IPS-15b (cell line): ENCODE measurements around the gene VGLL2.
A peak's percentile ranks its signal among the peaks of the same experiment; 100 is the strongest.
"Not testable (repeated sequence)": the region's sequence is repeated elsewhere in the genome, so short reads cannot be mapped to it uniquely, and the experiment has no call there.

ENCODE experiments used
- H3K27me3 ChIP-seq: one replicate; pipeline ENCODE4 v1.6.1; 2013; ENCODE audit warnings: low read length; ENCODE audit not compliant: control insufficient read depth, insufficient read depth
- H3K36me3 ChIP-seq: one replicate; pipeline ENCODE4 v1.6.1; 2013; ENCODE audit warnings: low read length; ENCODE audit not compliant: control insufficient read depth, insufficient read depth
- H3K4me1 ChIP-seq: one replicate; pipeline ENCODE4 v1.6.1; 2013; ENCODE audit warnings: mild to moderate bottlenecking, low read length; ENCODE audit not compliant: control insufficient read depth, insufficient read depth
- H3K4me3 ChIP-seq: one replicate; pipeline ENCODE4 v1.5.1; 2013; ENCODE audit warnings: low read depth, low read length
- H3K9ac ChIP-seq: one replicate; pipeline ENCODE4 v1.6.1; 2013; ENCODE audit warnings: low read depth, mild to moderate bottlenecking, low read length
- H3K9me3 ChIP-seq: one replicate; pipeline ENCODE4 v1.6.1; 2013; ENCODE audit warnings: mild to moderate bottlenecking, low read length; ENCODE audit not compliant: control insufficient read depth, insufficient read depth

VGLL2 gene

GRCh38 chr6:117265410-117266256 lies at the start of gene VGLL2:
Gene VGLL2 (plus strand): TSS chr6:117265558. CDS start chr6:117265764, 206 bp downstream.
- peaks cover 4% of the 10 kb centered on the region for H3K4me1 ChIP-seq
- H3K27me3 ChIP-seq = peaks cover 98% of the 10 kb centered on the region
- peak within 1 kb of the TSS; percentile 55 for H3K4me3 ChIP-seq
- no peaks in the 10 kb centered on the region for H3K36me3 ChIP-seq
- H3K9me3 ChIP-seq = no peaks in the 10 kb centered on the region
- H3K9ac ChIP-seq = no peak within 1 kb of the TSS

DNA sequence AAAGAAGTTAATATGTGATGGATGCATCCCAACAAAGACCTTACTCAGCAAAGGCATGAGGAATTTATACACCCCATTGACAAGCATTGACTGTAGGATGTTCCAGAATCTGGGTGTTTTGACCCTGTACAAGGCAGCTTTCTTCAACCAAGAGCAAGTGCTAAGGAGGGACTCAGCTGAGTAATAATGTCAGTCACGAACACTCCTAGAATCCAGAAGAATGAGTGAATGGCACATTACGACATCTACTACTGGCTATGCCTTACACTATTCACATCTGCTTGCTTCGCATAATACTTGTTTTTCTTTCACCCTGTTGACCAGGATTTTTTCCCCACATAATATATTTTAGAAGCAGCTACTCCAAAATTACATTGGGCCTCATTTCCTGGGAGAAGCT lies 42.5 kb upstream of the VGLL2 start:
- no peaks in the 10 kb centered on the region for H3K36me3 ChIP-seq

GRCh38 chr6:117226778-117227177 lies 38.6 kb upstream of the VGLL2 start:
- H3K4me3 ChIP-seq = no peak overlapping the region
- no peak overlapping the region for H3K9ac ChIP-seq
- H3K9me3 ChIP-seq = no peaks in the 10 kb centered on the region
- H3K27me3 ChIP-seq = no peaks in the 10 kb centered on the region
- H3K4me1 ChIP-seq = no peaks in the 10 kb centered on the region
- H3K36me3 ChIP-seq = no peaks in the 10 kb centered on the region

More for the DNA sequence above, 42.5 kb upstream of the VGLL2 start:
- Histone ChIP-seq H3K4me1 (no peaks in the 10 kb centered on the region), H3K27me3 (no peaks in the 10 kb centered on the region), H3K9me3 (no peaks in the 10 kb centered on the region), H3K4me3 (no peak overlapping the region), H3K9ac (no peak overlapping the region)

- Histone ChIP-seq H3K9me3 (no peaks in the 10 kb centered on the region), H3K9ac (no peak overlapping the region), H3K4me3 (no peak overlapping the region)
Measured at GRCh38 chr6:117227245-117227962, 38.0 kb upstream of the VGLL2 start.

GRCh38 chr6:117228202-117228601 lies 37.2 kb upstream of the VGLL2 start:
- H3K27me3 ChIP-seq = no peaks in the 10 kb centered on the region
- H3K36me3 ChIP-seq = no peaks in the 10 kb centered on the region
- no peaks in the 10 kb centered on the region for H3K9me3 ChIP-seq
- no peaks in the 10 kb centered on the region for H3K4me1 ChIP-seq
- no peak overlapping the region for H3K4me3 ChIP-seq
- H3K9ac ChIP-seq = no peak overlapping the region

More at GRCh38 chr6:117227245-117227962, 38.0 kb upstream of the VGLL2 start:
- H3K36me3 ChIP-seq = no peaks in the 10 kb centered on the region
- no peaks in the 10 kb centered on the region for H3K27me3 ChIP-seq
- H3K4me1 ChIP-seq = no peaks in the 10 kb centered on the region

DNA sequence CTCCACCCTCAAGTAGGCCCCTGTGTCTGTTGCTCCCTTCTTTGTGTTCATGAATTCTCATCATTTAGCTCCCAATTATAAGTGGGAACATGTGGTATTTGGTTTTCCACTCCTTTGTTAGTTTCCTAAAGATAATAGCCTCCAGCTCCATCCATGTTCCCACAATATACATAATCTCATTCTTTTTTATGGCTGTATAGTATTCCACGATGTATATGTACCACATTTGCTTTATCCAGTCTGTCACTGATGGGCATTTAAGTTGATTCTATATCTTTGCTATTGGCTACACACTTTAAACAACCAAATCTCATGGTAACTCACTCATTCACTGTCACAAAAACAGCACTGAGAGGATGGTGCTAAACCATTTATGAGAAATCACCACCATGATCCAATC lies 35.5 kb upstream of the VGLL2 start:
- no peak overlapping the region for H3K4me3 ChIP-seq
- no peaks in the 10 kb centered on the region for H3K4me1 ChIP-seq
- no peaks in the 10 kb centered on the region for H3K9me3 ChIP-seq
- no peak overlapping the region for H3K9ac ChIP-seq
- no peaks in the 10 kb centered on the region for H3K27me3 ChIP-seq
- no peaks in the 10 kb centered on the region for H3K36me3 ChIP-seq

DNA sequence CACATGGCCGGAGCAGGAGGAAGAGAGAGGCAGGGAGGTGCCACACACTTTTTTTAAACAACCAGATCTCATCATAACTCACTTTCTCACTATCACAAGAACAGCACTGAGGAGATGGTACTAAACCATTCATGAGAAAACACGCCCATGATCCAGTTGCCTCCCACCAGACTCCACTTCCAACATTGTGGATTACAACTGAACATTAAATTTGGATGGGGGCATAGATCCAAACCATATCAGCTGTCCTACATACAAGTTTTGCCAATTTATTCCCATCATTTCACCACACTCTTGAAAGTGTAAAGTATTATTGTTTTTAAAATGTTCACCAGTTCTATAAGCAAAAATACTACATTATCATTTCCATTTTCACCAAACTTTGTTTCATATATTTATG lies 33.9 kb upstream of the VGLL2 start:
- no peak overlapping the region for H3K4me3 ChIP-seq
- H3K9me3 ChIP-seq = no peaks in the 10 kb centered on the region
- no peaks in the 10 kb centered on the region for H3K27me3 ChIP-seq
- no peak overlapping the region for H3K9ac ChIP-seq
- no peaks in the 10 kb centered on the region for H3K36me3 ChIP-seq
- H3K4me1 ChIP-seq = no peaks in the 10 kb centered on the region

DNA sequence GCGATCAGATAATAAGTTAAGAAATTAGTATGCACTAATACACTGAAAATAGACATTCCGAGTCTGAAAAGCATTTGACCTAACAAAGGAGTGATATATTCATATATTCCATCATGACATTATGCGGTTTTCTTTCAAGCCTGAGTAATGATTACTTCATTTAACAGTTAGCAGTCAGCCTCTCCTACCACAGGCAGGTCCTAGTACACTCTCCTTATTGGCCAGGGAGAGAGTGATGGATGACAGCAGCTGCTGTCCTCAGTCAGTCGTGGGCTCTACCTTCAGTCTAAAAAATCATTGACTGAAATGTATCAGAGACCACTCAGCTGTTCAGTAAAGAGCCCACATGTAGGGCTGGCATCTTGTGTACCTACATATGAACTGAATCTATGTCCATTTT lies 33.2 kb upstream of the VGLL2 start:
- Histone ChIP-seq H3K36me3 (no peaks in the 10 kb centered on the region), H3K27me3 (no peaks in the 10 kb centered on the region), H3K4me1 (no peaks in the 10 kb centered on the region), H3K4me3 (no peak overlapping the region), H3K9ac (no peak overlapping the region), H3K9me3 (no peaks in the 10 kb centered on the region)

DNA sequence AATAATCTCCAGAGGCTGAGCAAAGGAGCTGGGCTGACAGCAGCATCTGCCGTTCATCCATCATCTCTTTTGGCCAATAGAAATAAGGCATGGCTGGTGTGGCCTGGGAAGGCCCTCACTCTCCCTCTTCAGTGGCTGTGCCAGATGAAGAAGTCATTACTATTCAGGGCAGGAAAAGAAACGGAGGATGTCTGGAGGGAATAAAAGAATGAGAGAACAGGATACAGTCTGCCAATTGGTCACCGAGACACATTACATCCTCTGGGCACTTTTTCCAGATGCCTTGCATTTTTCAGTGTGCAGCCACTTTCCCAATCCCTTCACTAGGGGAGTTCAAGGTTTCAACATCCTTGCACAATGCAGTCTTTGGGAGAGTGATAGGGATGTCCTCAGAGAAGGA lies 32.2 kb upstream of the VGLL2 start:
- no peaks in the 10 kb centered on the region for H3K4me1 ChIP-seq
- no peak overlapping the region for H3K9ac ChIP-seq
- H3K4me3 ChIP-seq = no peak overlapping the region
- no peaks in the 10 kb centered on the region for H3K27me3 ChIP-seq
- H3K36me3 ChIP-seq = no peaks in the 10 kb centered on the region
- H3K9me3 ChIP-seq = no peaks in the 10 kb centered on the region

DNA sequence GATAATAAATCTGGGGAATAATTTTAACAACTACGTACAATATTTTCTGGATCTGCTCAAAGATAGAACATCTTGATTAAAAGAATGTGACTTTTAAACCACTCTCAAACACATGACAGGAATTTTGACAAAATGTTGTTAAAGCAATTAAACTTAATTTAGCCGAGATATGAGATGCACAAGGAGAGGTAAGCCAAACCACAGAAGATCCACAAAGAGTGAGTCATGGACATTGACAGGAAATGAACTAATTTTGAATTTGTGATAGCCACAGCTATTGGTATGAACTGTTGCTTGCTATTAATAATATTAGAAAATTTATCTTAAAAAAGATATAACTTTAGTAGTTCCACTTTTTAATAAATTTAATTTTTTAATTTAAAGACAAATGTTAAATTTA lies 27.8 kb upstream of the VGLL2 start:
- H3K4me1 ChIP-seq = no peaks in the 10 kb centered on the region
- H3K9me3 ChIP-seq = no peaks in the 10 kb centered on the region
- H3K4me3 ChIP-seq = no peak overlapping the region
- no peak overlapping the region for H3K9ac ChIP-seq
- no peaks in the 10 kb centered on the region for H3K27me3 ChIP-seq
- H3K36me3 ChIP-seq = no peaks in the 10 kb centered on the region

- not testable (repeated sequence) for H3K4me1 ChIP-seq, H3K9me3 ChIP-seq, H3K27me3 ChIP-seq, H3K36me3 ChIP-seq, H3K9ac ChIP-seq
- H3K4me3 ChIP-seq = peak overlapping the region; percentile 58
Measured at GRCh38 chr6:117244571-117244970, 20.8 kb upstream of the VGLL2 start.

DNA sequence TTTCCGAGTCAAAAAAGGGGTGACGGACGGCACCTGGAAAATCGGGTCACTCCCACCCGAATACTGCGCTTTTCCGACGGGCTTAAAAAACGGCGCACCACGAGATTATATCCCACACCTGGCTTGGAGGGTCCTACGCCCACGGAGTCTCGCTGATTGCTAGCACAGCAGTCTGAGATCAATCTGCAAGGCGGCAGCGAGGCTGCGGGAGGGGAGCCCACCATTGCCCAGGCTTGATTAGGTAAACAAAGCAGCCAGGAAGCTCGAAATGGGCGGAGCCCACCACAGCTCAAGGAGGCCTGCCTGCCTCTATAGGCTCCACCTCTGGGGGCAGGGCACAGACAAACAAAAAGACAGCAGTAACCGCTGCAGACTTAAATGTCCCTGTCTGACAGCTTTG lies 20.4 kb upstream of the VGLL2 start:
- not testable (repeated sequence) for H3K9ac ChIP-seq, H3K4me1 ChIP-seq, H3K9me3 ChIP-seq, H3K36me3 ChIP-seq, H3K27me3 ChIP-seq
- H3K4me3 ChIP-seq = peak overlapping the region; percentile 58
